Liver (tissue), 9 donors: ENCODE results near the gene SURF1. TPM values are rescaled to one million over a fixed set of nuclear protein-coding genes. Genes with fewer than 3 reads are reported as not detected.

Experiments used
- DNase-seq: peaks from one replicate; pipeline ENCODE4 v3.0.0-alpha.2; 2017; ENCODE audit warnings: low spot score
- H3K27ac ChIP-seq, 2 donors: one replicate each; pipeline ENCODE4 v1.7.0; 2013; ENCODE audit warnings: inconsistent platforms in 2 of 2, low read length in 2 of 2, control low read depth in 1 of 2, low read depth in 1 of 2, mild to moderate bottlenecking in 1 of 2
- H3K27me3 ChIP-seq, 4 donors: one replicate each; pipeline versions ENCODE4 v1.6.1 to v1.7.0; 2013; ENCODE audit warnings: low read length in 3 of 4, inconsistent platforms in 1 of 4, mild to moderate bottlenecking in 1 of 4, moderate library complexity in 1 of 4; ENCODE audit not compliant: control insufficient read depth in 4 of 4, insufficient read depth in 4 of 4
- H3K36me3 ChIP-seq, 4 donors: one replicate each; pipeline versions ENCODE4 v1.6.1 to v1.7.0; 2013; ENCODE audit warnings: low read length in 3 of 4, mild to moderate bottlenecking in 3 of 4, low read depth in 1 of 4, moderate library complexity in 1 of 4; ENCODE audit not compliant: control insufficient read depth in 4 of 4, insufficient read depth in 3 of 4
- H3K4me1 ChIP-seq, 4 donors: one replicate each; pipeline versions ENCODE4 v1.6.1 to v1.7.0; 2013; ENCODE audit warnings: low read length in 3 of 4, mild to moderate bottlenecking in 3 of 4, moderate library complexity in 1 of 4; ENCODE audit not compliant: control insufficient read depth in 4 of 4, insufficient read depth in 4 of 4
- H3K4me3 ChIP-seq, 3 donors: one replicate each; pipeline versions ENCODE4 v1.6.1 to v1.7.0; 2013; ENCODE audit warnings: low read length in 3 of 3, control low read depth in 1 of 3, low read depth in 1 of 3, mild to moderate bottlenecking in 1 of 3
- H3K9ac ChIP-seq, 2 donors: one replicate each; pipeline ENCODE4 v1.7.0; 2013; ENCODE audit warnings: low read length in 2 of 2, mild to moderate bottlenecking in 2 of 2, moderate library complexity in 2 of 2, control low read depth in 1 of 2, low read depth in 1 of 2
- H3K9me3 ChIP-seq, 4 donors: one replicate each; pipeline versions ENCODE4 v1.6.1 to v1.7.0; 2013; ENCODE audit warnings: low read length in 3 of 4; ENCODE audit not compliant: control insufficient read depth in 4 of 4
- ATF3 ChIP-seq: IDR thresholded peaks from 2 replicates; pipeline ENCODE4 v1.6.1; 2016; ENCODE audit warnings: antibody characterized with exemption
- CTCF ChIP-seq: fragments of 150-350 bp; IDR thresholded peaks from 2 replicates; pipeline ENCODE4 v1.5.1; 2017; ENCODE audit warnings: improper control_type of control experiment, low read depth, low read length; ENCODE audit not compliant: missing input control
- EGR1 ChIP-seq, 2 donors: IDR thresholded peaks; 2 replicates each; pipeline ENCODE4 v1.6.1; 2016 to 2018; ENCODE audit warnings: antibody characterized with exemption in 2 of 2, low read depth in 2 of 2
- FOXA1 ChIP-seq: IDR thresholded peaks from 2 replicates; pipeline ENCODE4 v1.6.1; 2016; ENCODE audit warnings: antibody characterized with exemption
- FOXA2 ChIP-seq: IDR thresholded peaks from 2 replicates; pipeline ENCODE4 v1.6.1; 2016; ENCODE audit warnings: antibody characterized with exemption
- GABPA ChIP-seq, 2 donors: IDR thresholded peaks in 1 of 2; conservative IDR thresholded peaks in 1 of 2; 2 replicates each; pipeline ENCODE4 v1.6.1; 2016; ENCODE audit warnings: antibody characterized with exemption in 2 of 2, mild to moderate bottlenecking in 1 of 2, moderate library complexity in 1 of 2
- HNF4A ChIP-seq, 2 donors: conservative IDR thresholded peaks; 2 replicates each; pipeline ENCODE4 v1.6.1; 2016; ENCODE audit warnings: antibody characterized with exemption in 2 of 2, mild to moderate bottlenecking in 2 of 2
- HNF4G ChIP-seq: IDR thresholded peaks from 2 replicates; pipeline ENCODE4 v1.6.1; 2016; ENCODE audit warnings: antibody characterized with exemption
- JUND ChIP-seq, 2 donors: IDR thresholded peaks; 2 replicates each; pipeline ENCODE4 v1.6.1; 2016; ENCODE audit warnings: antibody characterized with exemption in 2 of 2
- MAX ChIP-seq: IDR thresholded peaks from 2 replicates; pipeline ENCODE4 v1.6.1; 2016; ENCODE audit warnings: antibody characterized with exemption
- NR2F2 ChIP-seq: IDR thresholded peaks from 2 replicates; pipeline ENCODE4 v1.6.1; 2016; ENCODE audit warnings: antibody characterized with exemption
- RAD21 ChIP-seq, 2 donors: IDR thresholded peaks; 2 replicates each; pipeline ENCODE4 v1.6.1; 2016; ENCODE audit warnings: antibody characterized with exemption in 2 of 2, mild to moderate bottlenecking in 2 of 2
- REST ChIP-seq: IDR thresholded peaks from 2 replicates; pipeline ENCODE4 v1.6.1; 2016; ENCODE audit warnings: antibody characterized with exemption, mild to moderate bottlenecking
- RXRA ChIP-seq, 2 donors: IDR thresholded peaks; 2 replicates each; pipeline ENCODE4 v1.6.1; 2017 to 2018; ENCODE audit warnings: antibody characterized with exemption in 2 of 2, mild to moderate bottlenecking in 1 of 2
- SP1 ChIP-seq: IDR thresholded peaks from 2 replicates; pipeline ENCODE4 v1.6.1; 2018; ENCODE audit warnings: antibody characterized with exemption, mild to moderate bottlenecking
- TAF1 ChIP-seq: conservative IDR thresholded peaks from 2 replicates; pipeline ENCODE4 v1.6.1; 2016; ENCODE audit warnings: antibody characterized with exemption, mild to moderate bottlenecking
- YY1 ChIP-seq: IDR thresholded peaks from 2 replicates; pipeline ENCODE4 v1.6.1; 2016; ENCODE audit warnings: antibody characterized with exemption, mild to moderate bottlenecking
- ZBTB33 ChIP-seq: IDR thresholded peaks from 2 replicates; pipeline ENCODE4 v1.6.1; 2016; ENCODE audit warnings: antibody characterized with exemption
- WGBS: extraction: QIAGEN DNeasy Blood & Tissue Kit; methylation state at CpG from one replicate; pipeline ENCODE4 v1.1.7; 2013; 5-methylcytosine and 5-hydroxymethylcytosine counted together
- polyA plus RNA-seq, 2 donors: library from polyadenylated mRNA; stranded (reverse) in 1 of 2; unstranded in 1 of 2; fragments of 200-250 nt in 1 of 2; fragments of >200 nt in 1 of 2; fragmentation: Nextera tagmentation in 1 of 2; extraction: Ambion mirVana in 1 of 2; gene quantifications; one replicate each; pipeline versions ENCODE4 v1.2.1 to v1.2.3, GENCODE V29; 2013 to 2015
- total RNA-seq, 2 donors: library from RNA; depleted of rRNA; stranded (reverse); fragments of >200 nt; gene quantifications; one replicate each; pipeline ENCODE4 v1.2.3, GENCODE V29; 2014
- donor health status: healthy.
- donor health status: healthy.
- donor health status: healthy.
- donor health status: healthy.
- donor health status: healthy.

SURF1 gene
- total and polyA plus RNA-seq, 4 donors = 20.7 to 106 (median 50.5) TPM

- no peak overlapping the region for H3K27ac ChIP-seq
- H3K9me3 ChIP-seq = no peaks in the 10 kb centered on the region
- H3K36me3 ChIP-seq = peaks cover 6 to 41% (median 24%) of the 10 kb centered on the region in 4 donors
- no peak for DNase-seq
- H3K9ac ChIP-seq = no peak overlapping the region
- H3K4me1 ChIP-seq = peaks cover 10 to 38% (median 26%) of the 10 kb centered on the region in 4 donors
- TF ChIP-seq FOXA2 = no peak
- no peak for TF ChIP-seq HNF4A (conservative IDR thresholded peaks at IDR 0.05)
- TF ChIP-seq CTCF = no peak
- no peak for TF ChIP-seq EGR1 (IDR thresholded peaks at IDR 0.05; ENCODE audit: low read depth in 2 of 2)
- TF ChIP-seq NR2F2 = no peak
- TF ChIP-seq HNF4G = no peak
- no peak for TF ChIP-seq YY1
- no peak for TF ChIP-seq MAX
- TF ChIP-seq FOXA1 = no peak
- no peak for TF ChIP-seq TAF1
- no peak for TF ChIP-seq ATF3
- TF ChIP-seq SP1 = no peak
- TF ChIP-seq JUND (IDR thresholded peaks at IDR 0.05) = no peak
- TF ChIP-seq GABPA (IDR thresholded peaks at IDR 0.05 in 1 of 2, conservative IDR thresholded peaks at IDR 0.05 in 1 of 2) = no peak
- TF ChIP-seq REST = no peak
- TF ChIP-seq RAD21 (IDR thresholded peaks at IDR 0.05) = no peak
- no peak for TF ChIP-seq RXRA (IDR thresholded peaks at IDR 0.05)
- no peak overlapping the region for H3K4me3 ChIP-seq
- no peaks in the 10 kb centered on the region for H3K27me3 ChIP-seq
- WGBS = 98% methylated on average over 3 of the region's 3 CpGs
Observed at GRCh38 chr9:133351526-133351907, 4.8 kb downstream of the SURF1 start.

- no peak overlapping the region for H3K27ac ChIP-seq
- H3K4me1 ChIP-seq = peaks cover 10 to 30% (median 20%) of the 10 kb centered on the region in 4 donors
- H3K4me3 ChIP-seq = no peak overlapping the region
- no peak for DNase-seq
- H3K9me3 ChIP-seq = no peaks in the 10 kb centered on the region
- 87% methylated on average over 15 of the region's 15 CpGs for WGBS
- H3K36me3 ChIP-seq = peaks cover 6 to 44% (median 24%) of the 10 kb centered on the region in 4 donors
- H3K27me3 ChIP-seq = no peaks in the 10 kb centered on the region
- H3K9ac ChIP-seq = no peak overlapping the region
- TF ChIP-seq ATF3 (no peak), FOXA1 (no peak), ZBTB33 (no peak), CTCF (no peak), GABPA (IDR thresholded peaks at IDR 0.05 in 1 of 2, conservative IDR thresholded peaks at IDR 0.05 in 1 of 2) (no peak), JUND (IDR thresholded peaks at IDR 0.05) (no peak)
Observed at GRCh38 chr9:133349965-133350616, 6.2 kb downstream of the SURF1 start.
